Measurements from ENCODE around the gene GNAL.

GNAL gene

GRCh38 chr18:11759456-11759855, 70.4 kb downstream of the GNAL start:
- H3K9me3 ChIP-seq (ENCODE audit: control insufficient read depth, insufficient read depth, low read length) = no peaks in the 10 kb centered on the region
- H4K20me1 ChIP-seq (ENCODE audit: control insufficient read depth, insufficient read depth, low read depth, low read length) = no peaks in the 10 kb centered on the region
- H3K79me2 ChIP-seq (ENCODE audit: control insufficient read depth, low read length) = no peaks in the 10 kb centered on the region
- no peaks in the 10 kb centered on the region for H3K27me3 ChIP-seq (ENCODE audit: control insufficient read depth, low read length)
- no peaks in the 10 kb centered on the region for H3K36me3 ChIP-seq (ENCODE audit: control insufficient read depth, low read length)
- no peak overlapping the region for H3K4me2 ChIP-seq (ENCODE audit: low read length)
- H3K27ac ChIP-seq (ENCODE audit: low read depth, low read length) = no peak overlapping the region
- no peaks in the 10 kb centered on the region for H3F3A ChIP-seq (ENCODE audit: control insufficient read depth, insufficient read depth)
- no peak for TF ChIP-seq EZH2phosphoT487 (IDR thresholded peaks at IDR 0.05; ENCODE audit: borderline replicate concordance, low read length)
- peaks cover 14% of the 10 kb centered on the region for H3K4me1 ChIP-seq (ENCODE audit: control insufficient read depth, low read length)
- no peak overlapping the region for H3K4me3 ChIP-seq (ENCODE audit: low read length)
- H3K9me2 ChIP-seq (replicated peaks; ENCODE audit: control insufficient read depth, low read length) = no peaks in the 10 kb centered on the region

DNA sequence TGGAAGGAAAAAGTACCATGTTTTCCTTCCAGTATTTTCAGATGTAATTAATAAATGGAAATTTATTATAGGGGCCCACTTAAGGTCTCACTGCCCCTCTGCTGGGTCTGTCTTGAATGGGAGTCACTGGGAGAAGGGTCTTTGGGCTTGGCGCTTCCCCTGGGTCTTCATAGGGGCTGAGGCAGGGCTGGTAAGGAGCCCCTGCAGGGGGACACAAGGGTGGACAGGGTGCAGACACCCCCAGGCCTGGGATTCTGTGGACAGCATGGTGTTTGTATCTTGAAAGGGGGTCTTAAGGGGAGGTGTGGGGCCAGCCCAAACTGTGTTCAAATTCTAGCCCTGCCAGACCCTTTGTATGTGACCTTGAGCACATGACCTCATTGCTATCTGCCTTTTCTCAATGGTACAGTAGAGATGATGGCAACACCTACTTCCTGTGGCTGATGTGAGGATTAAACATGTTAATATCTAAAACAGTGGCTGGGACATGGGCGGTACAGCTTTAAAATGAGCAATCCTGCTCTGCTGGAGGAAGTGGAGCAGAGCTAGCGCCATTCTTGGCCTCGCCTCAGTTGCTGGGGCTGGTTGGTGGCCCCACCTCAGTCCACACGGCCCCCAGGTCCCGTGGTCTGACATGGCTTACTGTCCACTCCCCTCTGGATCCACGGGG, 71.6 kb downstream of the GNAL start:
- H3K27me3 ChIP-seq (ENCODE audit: control insufficient read depth, low read length) = no peaks in the 10 kb centered on the region
- no peak overlapping the region for H3K4me3 ChIP-seq (ENCODE audit: low read length)
- TF ChIP-seq CTCF (IDR thresholded peaks at IDR 0.05; ENCODE audit: low read depth, low read length, poor library complexity, severe bottlenecking) = no peak
- TF ChIP-seq EZH2phosphoT487 (IDR thresholded peaks at IDR 0.05; ENCODE audit: borderline replicate concordance, low read length) = no peak
- H3K4me1 ChIP-seq (ENCODE audit: control insufficient read depth, low read length) = peaks cover 14% of the 10 kb centered on the region
- no peak overlapping the region for H3K4me2 ChIP-seq (ENCODE audit: low read length)
- no peak overlapping the region for H3K27ac ChIP-seq (ENCODE audit: low read depth, low read length)
- no peaks in the 10 kb centered on the region for H3K9me2 ChIP-seq (replicated peaks; ENCODE audit: control insufficient read depth, low read length)
- H4K20me1 ChIP-seq (ENCODE audit: control insufficient read depth, insufficient read depth, low read depth, low read length) = no peaks in the 10 kb centered on the region
- no peaks in the 10 kb centered on the region for H3K36me3 ChIP-seq (ENCODE audit: control insufficient read depth, low read length)
- H3F3A ChIP-seq (ENCODE audit: control insufficient read depth, insufficient read depth) = no peaks in the 10 kb centered on the region
- H3K79me2 ChIP-seq (ENCODE audit: control insufficient read depth, low read length) = no peaks in the 10 kb centered on the region
- H3K9me3 ChIP-seq (ENCODE audit: control insufficient read depth, insufficient read depth, low read length) = no peaks in the 10 kb centered on the region

GRCh38 chr18:11761553-11761952, 72.5 kb downstream of the GNAL start:
- Histone ChIP-seq H3K79me2 (ENCODE audit: control insufficient read depth, low read length) (no peaks in the 10 kb centered on the region), H3K9me3 (ENCODE audit: control insufficient read depth, insufficient read depth, low read length) (no peaks in the 10 kb centered on the region), H3K4me2 (ENCODE audit: low read length) (no peak overlapping the region), H3F3A (ENCODE audit: control insufficient read depth, insufficient read depth) (no peaks in the 10 kb centered on the region), H3K4me1 (ENCODE audit: control insufficient read depth, low read length) (peaks cover 14% of the 10 kb centered on the region), H3K4me3 (ENCODE audit: low read length) (no peak overlapping the region), H3K27ac (ENCODE audit: low read depth, low read length) (no peak overlapping the region), H3K36me3 (ENCODE audit: control insufficient read depth, low read length) (no peaks in the 10 kb centered on the region), H3K9me2 (replicated peaks; ENCODE audit: control insufficient read depth, low read length) (no peaks in the 10 kb centered on the region), H3K27me3 (ENCODE audit: control insufficient read depth, low read length) (no peaks in the 10 kb centered on the region), H4K20me1 (ENCODE audit: control insufficient read depth, insufficient read depth, low read depth, low read length) (no peaks in the 10 kb centered on the region)
- no peak for TF ChIP-seq EZH2phosphoT487 (IDR thresholded peaks at IDR 0.05; ENCODE audit: borderline replicate concordance, low read length)
- TF ChIP-seq CTCF (IDR thresholded peaks at IDR 0.05; ENCODE audit: low read depth, low read length, poor library complexity, severe bottlenecking) = peak; percentile 55

DNA sequence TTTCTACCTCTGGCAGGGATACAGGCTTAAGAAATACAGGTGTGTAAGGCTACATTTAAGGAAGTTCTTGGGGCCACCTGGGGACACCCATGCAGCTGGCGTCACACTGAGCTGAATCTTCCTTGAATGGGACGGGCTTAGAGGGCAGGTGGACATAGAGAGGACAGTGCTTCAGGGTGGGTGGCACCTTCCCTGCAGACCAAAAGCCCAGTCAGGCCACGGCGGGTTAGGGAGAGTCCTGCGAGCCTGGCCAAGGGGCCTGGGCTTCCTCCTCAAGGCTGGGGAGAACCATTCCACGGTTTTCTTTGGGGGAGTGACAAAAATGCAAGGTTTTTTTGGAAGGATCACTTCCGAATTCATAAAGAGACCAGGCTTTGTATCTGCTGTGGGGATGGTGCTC, 73.4 kb downstream of the GNAL start:
- H3K27me3 ChIP-seq (ENCODE audit: control insufficient read depth, low read length) = no peaks in the 10 kb centered on the region
- no peaks in the 10 kb centered on the region for H3K9me2 ChIP-seq (replicated peaks; ENCODE audit: control insufficient read depth, low read length)
- no peaks in the 10 kb centered on the region for H4K20me1 ChIP-seq (ENCODE audit: control insufficient read depth, insufficient read depth, low read depth, low read length)
- no peak for TF ChIP-seq EZH2phosphoT487 (IDR thresholded peaks at IDR 0.05; ENCODE audit: borderline replicate concordance, low read length)
- no peak for TF ChIP-seq CTCF (IDR thresholded peaks at IDR 0.05; ENCODE audit: low read depth, low read length, poor library complexity, severe bottlenecking)
- no peak overlapping the region for H3K4me3 ChIP-seq (ENCODE audit: low read length)
- H3K9me3 ChIP-seq (ENCODE audit: control insufficient read depth, insufficient read depth, low read length) = no peaks in the 10 kb centered on the region
- no peaks in the 10 kb centered on the region for H3K79me2 ChIP-seq (ENCODE audit: control insufficient read depth, low read length)
- H3F3A ChIP-seq (ENCODE audit: control insufficient read depth, insufficient read depth) = no peaks in the 10 kb centered on the region
- peaks cover 14% of the 10 kb centered on the region for H3K4me1 ChIP-seq (ENCODE audit: control insufficient read depth, low read length)
- no peaks in the 10 kb centered on the region for H3K36me3 ChIP-seq (ENCODE audit: control insufficient read depth, low read length)
- no peak overlapping the region for H3K4me2 ChIP-seq (ENCODE audit: low read length)
- no peak overlapping the region for H3K27ac ChIP-seq (ENCODE audit: low read depth, low read length)

Measured in DOHH2 (cell line).